KMS-11 (cell line): ENCODE results near the gene OSGIN1.

Experiments
- H2AFZ ChIP-seq: fragments of 200-600 bp; sonication (generic); 2 replicates; pipeline ENCODE4 v1.6.1; 2016; ENCODE audit warnings: antibody characterized with exemption, mixed run types, low read depth
- H3K27ac ChIP-seq: fragments of 200-600 bp; sonication (generic); 2 replicates; pipeline ENCODE4 v1.6.1; 2016; ENCODE audit warnings: mild to moderate bottlenecking, mixed run types
- H3K27me3 ChIP-seq: fragments of 200-600 bp; sonication (generic); 2 replicates; pipeline ENCODE4 v1.6.1; 2017; ENCODE audit warnings: mild to moderate bottlenecking, low read depth, mixed run types, moderate library complexity; ENCODE audit not compliant: insufficient read depth
- H3K36me3 ChIP-seq: fragments of 200-600 bp; sonication (generic); 2 replicates; pipeline ENCODE4 v1.6.1; 2017; ENCODE audit warnings: mild to moderate bottlenecking, mixed run types; ENCODE audit not compliant: insufficient read depth
- H3K4me1 ChIP-seq: fragments of 200-600 bp; sonication (generic); 2 replicates; pipeline ENCODE4 v1.6.1; 2016; ENCODE audit warnings: mild to moderate bottlenecking, low read depth, mixed run types; ENCODE audit not compliant: poor library complexity, severe bottlenecking
- H3K4me2 ChIP-seq: fragments of 200-600 bp; sonication (generic); 2 replicates; pipeline ENCODE4 v1.7.0; 2016; ENCODE audit warnings: mild to moderate bottlenecking, mixed run types
- H3K4me3 ChIP-seq: fragments of 200-600 bp; sonication (generic); IDR thresholded peaks from 2 replicates; pipeline ENCODE4 v1.6.1; 2017; ENCODE audit warnings: low read depth, low read length, mixed read lengths; ENCODE audit not compliant: insufficient read depth
- H3K79me2 ChIP-seq: fragments of 200-600 bp; sonication (generic); 2 replicates; pipeline ENCODE4 v1.6.1; 2016; ENCODE audit warnings: low read depth, mixed run types; ENCODE audit not compliant: insufficient read depth
- H3K9ac ChIP-seq: fragments of 200-600 bp; sonication (generic); 2 replicates; pipeline ENCODE4 v1.6.1; 2016; ENCODE audit warnings: mild to moderate bottlenecking, mixed run types
- H4K20me1 ChIP-seq: fragments of 200-600 bp; sonication (generic); 2 replicates; pipeline ENCODE4 v1.6.1; 2016; ENCODE audit warnings: mild to moderate bottlenecking, mixed run types; ENCODE audit not compliant: insufficient read depth
- TF ChIP-seq, protein P1 (sequence below): fragments of 200-600 bp; sonication (generic); conservative IDR thresholded peaks from 2 replicates; pipeline ENCODE4 v1.6.1; 2017; ENCODE audit warnings: low read depth, mild to moderate bottlenecking, antibody characterized with exemption, low read length, moderate library complexity, mixed read lengths

Gene OSGIN1

GRCh38 chr16:83907631-83908250 is 45.3 kb upstream of the OSGIN1 start:
- no peak overlapping the region for H3K27ac ChIP-seq
- TF ChIP-seq, protein P1, sequence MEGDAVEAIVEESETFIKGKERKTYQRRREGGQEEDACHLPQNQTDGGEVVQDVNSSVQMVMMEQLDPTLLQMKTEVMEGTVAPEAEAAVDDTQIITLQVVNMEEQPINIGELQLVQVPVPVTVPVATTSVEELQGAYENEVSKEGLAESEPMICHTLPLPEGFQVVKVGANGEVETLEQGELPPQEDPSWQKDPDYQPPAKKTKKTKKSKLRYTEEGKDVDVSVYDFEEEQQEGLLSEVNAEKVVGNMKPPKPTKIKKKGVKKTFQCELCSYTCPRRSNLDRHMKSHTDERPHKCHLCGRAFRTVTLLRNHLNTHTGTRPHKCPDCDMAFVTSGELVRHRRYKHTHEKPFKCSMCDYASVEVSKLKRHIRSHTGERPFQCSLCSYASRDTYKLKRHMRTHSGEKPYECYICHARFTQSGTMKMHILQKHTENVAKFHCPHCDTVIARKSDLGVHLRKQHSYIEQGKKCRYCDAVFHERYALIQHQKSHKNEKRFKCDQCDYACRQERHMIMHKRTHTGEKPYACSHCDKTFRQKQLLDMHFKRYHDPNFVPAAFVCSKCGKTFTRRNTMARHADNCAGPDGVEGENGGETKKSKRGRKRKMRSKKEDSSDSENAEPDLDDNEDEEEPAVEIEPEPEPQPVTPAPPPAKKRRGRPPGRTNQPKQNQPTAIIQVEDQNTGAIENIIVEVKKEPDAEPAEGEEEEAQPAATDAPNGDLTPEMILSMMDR = no peak
- no peaks in the 10 kb centered on the region for H4K20me1 ChIP-seq
- H3K4me2 ChIP-seq = no peak overlapping the region
- no peaks in the 10 kb centered on the region for H3K79me2 ChIP-seq
- no peaks in the 10 kb centered on the region for H3K36me3 ChIP-seq
- no peak overlapping the region for H3K4me3 ChIP-seq
- no peaks in the 10 kb centered on the region for H3K27me3 ChIP-seq
- H3K4me1 ChIP-seq = no peaks in the 10 kb centered on the region
- no peak overlapping the region for H3K9ac ChIP-seq
- no peak overlapping the region for H2AFZ ChIP-seq

- Histone ChIP-seq H3K4me2 (no peak overlapping the region), H3K9ac (no peak overlapping the region), H4K20me1 (no peaks in the 10 kb centered on the region), H3K79me2 (no peaks in the 10 kb centered on the region), H3K4me3 (no peak overlapping the region), H2AFZ (no peak overlapping the region), H3K36me3 (no peaks in the 10 kb centered on the region), H3K27me3 (no peaks in the 10 kb centered on the region), H3K4me1 (no peaks in the 10 kb centered on the region), H3K27ac (no peak overlapping the region)
- TF ChIP-seq, protein P1 = no peak
Measured at GRCh38 chr16:83908798-83909197, 44.2 kb upstream of the OSGIN1 start.

GRCh38 chr16:83911290-83911689 is 41.8 kb upstream of the OSGIN1 start:
- Histone ChIP-seq H3K4me1 (no peaks in the 10 kb centered on the region), H3K4me3 (no peak overlapping the region), H3K79me2 (no peaks in the 10 kb centered on the region), H3K9ac (no peak overlapping the region), H3K27ac (no peak overlapping the region), H4K20me1 (no peaks in the 10 kb centered on the region), H3K27me3 (no peaks in the 10 kb centered on the region), H2AFZ (no peak overlapping the region), H3K4me2 (no peak overlapping the region), H3K36me3 (no peaks in the 10 kb centered on the region)
- TF ChIP-seq, protein P1 = no peak

GRCh38 chr16:83912519-83913244 is 40.4 kb upstream of the OSGIN1 start:
- Histone ChIP-seq H2AFZ (no peak overlapping the region), H3K4me3 (no peak overlapping the region), H3K4me2 (no peak overlapping the region), H3K27me3 (no peaks in the 10 kb centered on the region), H3K9ac (no peak overlapping the region), H3K27ac (no peak overlapping the region), H3K79me2 (no peaks in the 10 kb centered on the region), H3K4me1 (no peaks in the 10 kb centered on the region), H4K20me1 (no peaks in the 10 kb centered on the region), H3K36me3 (no peaks in the 10 kb centered on the region)
- TF ChIP-seq, protein P1 = no peak
